Caki2 (cell line): Measurements from ENCODE around the gene CD300H. TPM values are rescaled to one million over a fixed set of nuclear protein-coding genes. Genes with fewer than 3 reads are reported as not detected.
"Not testable (repeated sequence)": the region's sequence is repeated elsewhere in the genome, so short reads cannot be mapped to it uniquely, and the experiment has no call there.

Experiments used
- DNase-seq: peaks from one replicate; pipeline ENCODE4 v3.0.0-alpha.2; 2015; ENCODE audit warnings: low read depth
- in situ Hi-C: cut with HindIII; loops from 2 replicates; pipeline ENCODE4 v1.10.0; 2016; ENCODE audit warnings: low sequenced_read_pairs, low pct_unique_long_range_greater_than_20kb, mixed read lengths
- total RNA-seq: library from RNA; depleted of rRNA; stranded (reverse); fragments of >200 nt; shearing (Covaris generic); gene quantifications from 2 replicates; pipeline ENCODE4 v1.2.3, GENCODE V29; 2014; ENCODE audit warnings: low replicate concordance; rRNA removed

CD300H gene
- total RNA-seq, 1 experiment from 2014 or later, result not detected

- DNase-seq, result no peak
- in situ Hi-C loops, result no loop called here
These were observed 46.4 kb downstream of the CD300H start for GRCh38 chr17:74520790-74521480.

GRCh38 chr17:74520016-74520434 lies 47.3 kb downstream of the CD300H start:
- in situ Hi-C loops, result no loop called here
- no peak for DNase-seq

- DNase-seq, in situ Hi-C loops: not testable (repeated sequence)
These were observed 48.8 kb downstream of the CD300H start for GRCh38 chr17:74518413-74518981.

GRCh38 chr17:74516561-74517328 lies 50.6 kb downstream of the CD300H start:
- in situ Hi-C loops, result no loop called here

GRCh38 chr17:74515941-74516340 lies 51.4 kb downstream of the CD300H start:
- in situ Hi-C loops, result no loop called here
- DNase-seq, result no peak

More at GRCh38 chr17:74516561-74517328, 50.6 kb downstream of the CD300H start:
- no peak for DNase-seq

GRCh38 chr17:74514632-74515334 lies 52.5 kb downstream of the CD300H start:
- in situ Hi-C loops, result no loop called here
- no peak for DNase-seq

- in situ Hi-C loops, result no loop called here
- peak; percentile 93 for DNase-seq
These were observed 53.2 kb downstream of the CD300H start for GRCh38 chr17:74513987-74514631.

- in situ Hi-C loops, result no loop called here
- DNase-seq, result peak; percentile 6
These were observed 54.7 kb downstream of the CD300H start for GRCh38 chr17:74512624-74513091.

GRCh38 chr17:74512036-74512435 lies 55.3 kb downstream of the CD300H start:
- no peak for DNase-seq
- in situ Hi-C loops, result no loop called here

Other genes with a start within 250 kb of the CD300H start
- gene KIF19, start 241.3 kb downstream of the CD300H start, total RNA-seq, result not detected in 2 replicates
- not detected in 2 replicates for gene BTBD17, start 205.6 kb downstream of the CD300H start, total RNA-seq
- gene GPR142, start 200.0 kb downstream of the CD300H start, total RNA-seq, result not detected in 2 replicates
- 328 and 424 TPM in 2 replicates for gene GPRC5C, start 135.4 kb downstream of the CD300H start, total RNA-seq
- gene CD300A, start 100.9 kb downstream of the CD300H start, total RNA-seq, result not detected in 2 replicates
- gene CD300LB, start 36.0 kb downstream of the CD300H start, total RNA-seq, result not detected in 2 replicates
- gene CD300C, start 21.4 kb downstream of the CD300H start, total RNA-seq, result not detected in 2 replicates
- not detected in 2 replicates for gene CD300LD, start 24.8 kb upstream of the CD300H start, total RNA-seq
- not detected in 2 replicates for gene CD300E, start 56.2 kb upstream of the CD300H start, total RNA-seq
- gene CD300LF, start 145.4 kb upstream of the CD300H start, total RNA-seq, result not detected in 2 replicates
- not detected in 2 replicates for gene RAB37, start 169.7 kb upstream of the CD300H start, total RNA-seq
- 5.2 and 21.0 TPM in 2 replicates for gene NHERF1, start 181.1 kb upstream of the CD300H start, total RNA-seq
- 36.6 and 36.8 TPM in 2 replicates for gene NAT9, start 208.8 kb upstream of the CD300H start, total RNA-seq